Glomerular endothelial cell (primary cell): Measurements from ENCODE around the gene MORC1. TPM values are rescaled to one million over a fixed set of nuclear protein-coding genes. Genes with fewer than 3 reads are reported as not detected.
"Not testable (repeated sequence)": the region's sequence is repeated elsewhere in the genome, so short reads cannot be mapped to it uniquely, and the experiment has no call there.

Experiments used
- DNase-seq: peaks from one replicate; pipeline ENCODE4 v3.0.0-alpha.2; 2011; ENCODE audit warnings: low read depth, low spot score; ENCODE audit errors: extremely low read depth
- total RNA-seq: library from RNA; depleted of rRNA; stranded (reverse); fragments of >200 nt; gene quantifications from 2 replicates; pipeline ENCODE4 v1.2.3, GENCODE V29; 2015

MORC1 gene, protein sequence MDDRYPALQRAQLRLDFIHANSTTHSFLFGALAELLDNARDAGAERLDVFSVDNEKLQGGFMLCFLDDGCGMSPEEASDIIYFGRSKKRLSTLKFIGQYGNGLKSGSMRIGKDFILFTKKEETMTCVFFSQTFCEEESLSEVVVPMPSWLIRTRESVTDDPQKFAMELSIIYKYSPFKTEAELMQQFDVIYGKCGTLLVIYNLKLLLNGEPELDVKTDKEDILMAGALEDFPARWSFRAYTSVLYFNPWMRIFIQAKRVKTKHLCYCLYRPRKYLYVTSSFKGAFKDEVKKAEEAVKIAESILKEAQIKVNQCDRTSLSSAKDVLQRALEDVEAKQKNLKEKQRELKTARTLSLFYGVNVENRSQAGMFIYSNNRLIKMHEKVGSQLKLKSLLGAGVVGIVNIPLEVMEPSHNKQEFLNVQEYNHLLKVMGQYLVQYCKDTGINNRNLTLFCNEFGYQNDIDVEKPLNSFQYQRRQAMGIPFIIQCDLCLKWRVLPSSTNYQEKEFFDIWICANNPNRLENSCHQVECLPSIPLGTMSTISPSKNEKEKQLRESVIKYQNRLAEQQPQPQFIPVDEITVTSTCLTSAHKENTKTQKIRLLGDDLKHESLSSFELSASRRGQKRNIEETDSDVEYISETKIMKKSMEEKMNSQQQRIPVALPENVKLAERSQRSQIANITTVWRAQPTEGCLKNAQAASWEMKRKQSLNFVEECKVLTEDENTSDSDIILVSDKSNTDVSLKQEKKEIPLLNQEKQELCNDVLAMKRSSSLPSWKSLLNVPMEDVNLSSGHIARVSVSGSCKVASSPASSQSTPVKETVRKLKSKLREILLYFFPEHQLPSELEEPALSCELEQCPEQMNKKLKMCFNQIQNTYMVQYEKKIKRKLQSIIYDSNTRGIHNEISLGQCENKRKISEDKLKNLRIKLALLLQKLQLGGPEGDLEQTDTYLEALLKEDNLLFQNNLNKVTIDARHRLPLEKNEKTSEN
- not detected in 2 replicates for total RNA-seq

DNA sequence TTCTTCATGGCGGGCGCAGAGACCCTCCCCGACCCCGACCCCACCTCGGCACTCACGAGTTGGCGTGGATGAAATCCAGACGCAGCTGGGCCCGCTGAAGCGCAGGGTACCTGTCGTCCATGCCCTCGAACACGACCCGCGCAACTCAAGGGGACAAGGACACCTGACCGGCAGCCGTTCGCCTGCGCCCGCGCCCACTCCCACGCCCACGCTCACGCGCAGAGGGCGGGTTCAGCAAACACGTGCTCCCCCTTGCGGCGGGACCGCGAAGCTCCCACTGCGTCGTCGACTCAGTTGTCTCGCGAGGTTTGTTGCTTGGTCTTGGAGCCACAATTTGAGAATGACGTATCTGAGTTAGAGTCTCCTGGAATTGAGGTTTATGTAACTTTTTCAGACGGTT lies at the start of gene MORC1:
TSS of gene MORC1 (minus strand) at position 196 of the 400 bp plus-strand sequence. CDS start at position 121, 75 bp downstream.
- no peak for DNase-seq

DNA sequence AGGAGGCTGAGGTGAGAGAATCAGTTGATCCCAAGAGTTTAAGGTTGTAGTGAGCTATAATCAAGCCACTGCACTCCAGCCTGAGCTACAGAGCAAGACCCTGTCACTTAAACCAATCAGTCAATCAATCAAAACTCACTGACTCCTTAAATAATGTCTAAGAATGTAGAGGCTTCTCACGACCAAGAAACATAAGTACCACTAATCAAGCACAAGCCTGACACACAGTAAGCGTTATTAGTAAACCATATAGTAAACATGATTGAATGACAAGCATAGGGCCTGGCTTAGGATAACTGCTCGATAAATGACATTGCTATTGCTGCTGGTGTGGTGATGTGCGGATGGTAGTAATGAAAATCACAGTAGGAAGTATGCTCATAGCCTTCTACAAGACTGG lies 48.0 kb upstream of the MORC1 start:
- DNase-seq = no peak

DNA sequence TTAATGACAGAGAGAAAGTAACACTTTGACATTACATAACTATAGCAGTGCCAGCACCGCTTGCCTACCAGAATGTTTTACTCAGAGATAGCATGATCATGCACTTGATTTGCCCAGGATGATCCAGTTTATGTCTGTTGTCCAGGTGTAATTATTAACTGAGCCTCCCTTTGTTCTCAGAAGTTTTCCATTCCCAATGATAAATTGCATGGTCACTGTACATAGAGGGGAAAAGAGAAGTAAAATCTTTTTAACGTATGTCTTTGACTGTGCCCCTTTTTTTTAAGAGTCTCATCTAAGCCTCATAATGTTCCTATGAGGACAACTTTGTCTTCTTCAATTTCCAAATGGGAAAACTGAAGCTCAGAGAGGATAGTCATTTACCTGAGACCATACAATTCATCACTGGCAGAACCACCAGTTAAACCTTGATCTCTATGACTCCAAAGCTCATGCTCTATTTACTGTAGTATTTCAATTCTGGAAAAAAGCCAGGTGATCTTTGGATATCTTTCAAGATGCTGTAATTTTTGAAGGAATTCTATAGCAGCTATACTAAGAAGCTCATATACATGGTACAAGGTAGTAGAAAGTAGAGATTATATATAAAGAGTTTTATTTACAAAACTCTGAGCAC lies 43.7 kb upstream of the MORC1 start:
- DNase-seq = no peak

DNA sequence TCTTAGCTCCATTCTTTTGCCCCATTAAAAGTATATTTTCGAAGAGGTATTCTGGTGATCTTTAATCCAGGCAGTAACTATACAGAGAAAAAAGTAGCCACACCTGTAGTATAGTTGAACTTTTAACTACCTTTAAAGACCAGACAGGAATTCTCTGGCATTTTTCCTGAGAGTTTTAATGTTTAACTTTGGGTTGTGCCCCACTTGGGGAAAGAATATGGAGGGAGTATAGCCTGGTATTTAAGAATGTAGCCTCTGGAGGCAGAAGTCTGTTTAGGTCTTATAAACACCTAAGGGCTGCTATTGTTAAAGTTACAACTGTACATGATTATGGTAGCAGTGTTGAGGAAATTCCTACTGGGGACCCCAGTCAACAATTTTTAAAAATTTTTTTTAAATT lies 37.9 kb upstream of the MORC1 start:
- no peak for DNase-seq

DNA sequence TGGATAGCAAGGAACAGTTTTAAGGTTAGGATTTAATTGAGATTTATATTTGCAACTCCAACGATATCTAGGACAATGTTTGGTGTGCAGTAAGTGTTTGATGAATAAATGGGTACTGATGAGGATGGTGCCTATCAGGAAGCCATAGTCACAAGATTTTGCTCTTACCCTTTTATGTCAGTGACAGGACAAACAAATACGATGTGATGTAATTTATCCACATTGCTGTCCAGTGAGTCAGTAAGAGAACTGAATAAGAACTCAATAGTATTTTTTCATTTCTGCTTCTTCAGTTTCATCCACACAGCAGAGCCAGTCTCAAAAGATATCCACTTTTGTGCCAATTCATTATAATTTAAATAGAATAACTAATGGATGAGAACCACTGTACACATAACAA lies 37.0 kb upstream of the MORC1 start:
- DNase-seq = no peak

DNA sequence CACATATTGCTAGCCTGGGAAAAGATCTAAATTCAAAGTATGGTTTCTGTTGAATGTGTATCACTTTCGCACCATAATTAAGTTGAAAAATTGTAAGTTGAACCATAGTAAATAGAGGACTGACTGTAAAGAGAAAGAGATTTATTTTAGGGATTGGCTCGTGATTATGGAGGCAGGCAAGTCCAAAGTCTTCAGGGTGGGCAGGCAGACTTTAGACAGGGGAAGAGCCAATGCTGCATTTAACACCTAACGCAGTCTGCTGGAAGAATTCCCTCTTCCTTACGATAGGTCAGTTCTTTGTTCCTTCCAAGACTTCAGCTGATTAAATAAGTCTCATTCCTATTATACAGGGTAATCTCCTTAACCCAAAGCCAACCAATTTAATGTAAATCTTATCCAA lies 34.4 kb upstream of the MORC1 start:
- no peak for DNase-seq

DNA sequence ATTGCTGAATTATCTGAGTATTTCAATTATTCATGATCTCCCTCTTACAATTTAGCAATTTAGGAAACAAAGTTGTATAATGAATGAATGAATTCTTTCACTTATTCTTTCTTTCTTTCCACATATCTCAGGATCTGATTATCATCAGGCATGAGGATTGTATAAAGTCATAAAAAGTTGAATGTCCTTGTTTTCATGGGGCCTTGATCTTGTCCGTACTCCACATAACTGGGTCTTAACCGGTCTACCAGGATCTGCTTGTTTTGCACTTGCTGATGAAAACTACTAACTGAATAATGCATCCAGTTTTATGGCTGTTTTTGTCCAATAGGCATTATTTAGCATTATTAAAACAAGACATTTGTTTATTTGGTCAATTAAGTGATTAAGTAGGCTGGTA lies 31.1 kb upstream of the MORC1 start:
- no peak for DNase-seq

DNA sequence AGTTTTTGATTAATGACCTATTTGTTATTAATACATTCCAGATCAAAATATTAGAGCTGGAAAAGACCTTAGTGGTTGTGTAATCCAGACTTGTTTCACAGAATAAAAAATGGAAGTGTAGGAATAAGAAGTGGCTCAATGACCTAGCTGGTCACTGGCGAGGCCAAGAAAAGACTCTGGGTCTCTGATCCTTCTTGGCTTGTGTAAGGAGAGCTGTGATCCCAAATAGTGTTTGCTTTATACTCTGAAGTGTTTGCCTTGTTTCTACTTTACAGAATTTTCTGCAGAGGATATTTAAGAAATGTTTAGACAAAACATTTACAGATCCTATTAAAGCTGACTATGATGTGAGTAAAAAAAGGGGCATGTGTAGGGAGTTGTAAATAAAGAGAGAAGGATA lies 25.7 kb upstream of the MORC1 start:
- DNase-seq = no peak

DNA sequence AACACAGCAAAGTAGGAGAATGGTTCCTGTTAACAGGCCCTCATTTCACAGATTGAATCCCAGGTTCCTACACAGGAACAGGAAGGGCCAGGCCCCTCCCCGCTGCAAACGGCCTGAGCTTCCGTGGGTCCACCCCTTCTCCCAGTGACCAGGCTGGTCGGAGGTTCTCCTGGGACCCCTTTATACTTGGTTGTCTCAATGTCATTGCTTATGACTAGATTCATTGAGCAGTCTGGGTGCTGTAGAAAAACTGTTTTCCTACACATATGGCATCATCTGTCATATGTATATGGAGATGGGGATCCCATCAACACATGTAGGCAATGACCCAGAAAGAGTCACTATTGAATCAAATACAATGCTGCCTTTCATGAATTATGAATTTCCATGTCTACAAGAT lies 22.4 kb upstream of the MORC1 start:
- DNase-seq = no peak

DNA sequence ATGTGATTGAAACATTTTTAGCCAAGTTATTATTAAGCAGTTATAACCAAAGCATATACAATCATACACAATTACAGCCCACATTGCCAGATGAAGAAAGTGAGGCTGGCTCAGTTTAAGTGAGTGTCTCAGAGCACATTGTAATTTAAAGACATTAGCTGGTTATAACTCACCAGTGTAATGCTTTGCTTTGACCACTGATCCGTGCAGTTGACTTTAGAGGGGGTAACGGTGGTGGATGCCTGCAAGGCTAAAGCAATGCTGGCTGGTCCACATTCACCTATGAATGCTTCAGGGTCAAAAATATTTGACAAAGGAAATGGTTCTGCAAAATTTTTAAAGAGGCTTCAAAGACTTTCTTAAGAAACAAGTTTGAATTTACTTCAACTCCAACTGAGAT lies 19.8 kb upstream of the MORC1 start:
- no peak for DNase-seq

DNA sequence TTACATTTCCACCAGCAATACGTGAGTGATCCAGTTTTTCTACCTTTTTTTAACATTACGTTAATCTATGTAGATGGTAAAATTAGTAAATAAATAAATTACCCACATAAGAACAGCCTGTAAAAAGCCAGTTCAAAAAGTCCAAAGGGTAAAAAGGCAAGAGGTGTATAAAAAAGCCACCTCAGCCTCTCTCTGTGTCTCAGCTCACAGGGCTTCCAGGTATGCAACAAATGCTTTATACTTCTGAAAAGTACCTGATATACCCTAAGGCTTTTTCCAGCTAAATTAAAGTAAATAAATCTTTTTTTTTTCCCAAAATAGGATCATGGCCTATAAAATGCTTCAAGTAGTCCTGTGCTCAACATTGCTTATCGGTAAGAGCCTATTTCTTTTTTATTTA lies 18.6 kb upstream of the MORC1 start, which contains the start of gene C3orf85:
TSS of gene C3orf85 (plus strand) at position 197 of the 400 bp plus-strand sequence. CDS start at position 326, 129 bp downstream.
- no peak for DNase-seq

DNA sequence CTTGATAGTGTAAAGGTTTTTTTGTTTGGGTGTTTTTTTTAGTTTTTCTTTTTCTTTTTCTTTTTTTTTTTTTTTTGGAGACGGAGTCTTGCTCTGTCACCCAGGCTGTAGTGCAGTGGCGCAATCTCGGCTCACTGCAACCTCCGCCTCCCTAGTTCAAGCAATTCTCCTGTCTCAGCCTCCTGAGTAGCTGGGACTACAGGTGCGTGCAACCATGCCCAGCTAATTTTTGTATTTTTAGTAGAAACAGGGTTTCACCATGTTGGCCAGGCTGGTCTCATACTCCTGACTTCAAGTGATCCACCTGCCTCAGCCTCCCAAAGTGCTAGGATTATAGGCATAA lies 15.5 kb upstream of the MORC1 start:
- DNase-seq = not testable (repeated sequence)

DNA sequence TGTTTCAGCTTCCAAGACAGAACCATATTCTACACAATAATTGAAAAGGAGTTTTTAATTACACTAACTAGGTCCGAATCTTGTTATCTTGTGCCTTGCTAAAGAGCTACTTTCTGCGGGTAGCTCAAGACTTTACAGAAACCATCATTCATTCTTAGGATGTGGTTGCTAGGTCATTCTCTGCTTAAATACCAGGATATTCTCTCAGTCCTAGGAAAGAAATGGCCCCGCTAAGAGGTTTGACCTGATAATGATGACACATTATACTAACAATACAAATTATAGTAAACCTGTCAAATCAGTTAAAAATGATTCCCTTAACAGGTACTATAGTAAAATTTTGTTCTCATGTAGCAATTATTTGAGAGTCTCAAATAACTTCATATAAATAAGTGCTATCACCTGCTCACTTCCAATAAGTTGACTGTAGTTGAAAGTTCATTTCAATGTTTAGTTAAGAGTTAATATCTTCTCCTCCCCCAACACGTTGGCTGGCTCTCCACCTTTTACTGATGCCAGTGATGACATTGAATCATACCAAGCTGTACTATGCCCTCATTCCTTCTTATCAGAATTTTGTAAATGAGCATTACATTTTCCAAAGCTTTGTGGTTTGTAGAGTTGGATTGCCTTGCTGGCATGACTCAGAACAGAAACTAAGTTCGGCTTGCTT lies 15.0 kb upstream of the MORC1 start:
- DNase-seq = no peak

DNA sequence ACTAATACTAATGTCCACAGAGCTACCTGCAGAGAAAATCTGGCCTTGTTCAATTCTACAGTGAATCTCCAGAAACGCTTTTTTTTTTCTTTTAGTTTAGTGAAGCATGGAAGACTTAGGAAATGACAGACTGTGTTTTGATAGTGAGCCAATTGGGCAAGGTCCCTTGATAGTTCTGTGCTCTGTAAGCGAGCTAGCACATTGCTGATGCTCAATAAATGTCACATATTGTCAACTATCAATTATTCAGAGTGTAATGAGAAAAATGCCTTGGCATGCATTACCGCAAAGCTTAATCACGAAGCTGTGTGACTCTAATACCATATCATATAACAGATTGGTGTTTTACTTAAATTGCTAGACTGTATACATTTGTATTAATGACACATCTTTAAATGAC lies 13.3 kb upstream of the MORC1 start:
- no peak for DNase-seq

DNA sequence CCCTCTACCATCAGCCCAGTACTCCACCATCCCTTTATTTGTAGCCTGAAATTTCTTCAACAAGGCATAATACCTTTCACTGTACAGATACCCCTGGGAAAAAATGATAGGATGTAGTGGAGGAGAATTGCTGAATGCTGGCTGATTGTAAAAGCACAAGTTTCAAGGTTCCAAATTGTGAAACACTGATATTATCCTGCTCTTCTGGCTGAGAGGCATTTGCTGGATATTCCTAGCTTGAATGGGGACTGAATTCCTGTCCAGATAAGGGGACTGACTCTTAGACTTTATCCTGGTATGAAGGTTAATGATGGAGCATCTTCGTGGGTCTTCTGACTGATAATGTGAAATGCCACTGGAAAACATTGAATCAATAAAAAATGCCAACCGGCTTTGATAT lies 9.6 kb upstream of the MORC1 start:
- no peak for DNase-seq

DNA sequence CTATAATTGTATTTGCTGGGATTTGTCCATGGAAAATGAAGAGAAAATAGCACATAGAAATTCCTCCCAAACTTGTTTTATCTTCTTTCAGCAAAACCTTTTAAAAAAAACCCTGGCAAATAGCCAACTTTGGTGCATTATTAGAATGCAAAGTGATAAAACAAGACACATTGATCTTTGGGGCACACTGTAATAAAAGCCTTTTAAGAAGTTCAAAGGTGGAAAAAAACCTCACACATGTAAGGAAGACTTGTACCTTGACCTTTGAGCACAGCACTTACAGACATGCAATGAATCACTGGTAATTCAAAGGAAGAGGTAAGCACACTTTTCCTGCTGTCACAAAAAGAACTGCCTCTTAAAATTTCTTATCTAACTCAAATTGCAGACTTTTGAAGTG lies 8.0 kb upstream of the MORC1 start:
- DNase-seq = no peak

DNA sequence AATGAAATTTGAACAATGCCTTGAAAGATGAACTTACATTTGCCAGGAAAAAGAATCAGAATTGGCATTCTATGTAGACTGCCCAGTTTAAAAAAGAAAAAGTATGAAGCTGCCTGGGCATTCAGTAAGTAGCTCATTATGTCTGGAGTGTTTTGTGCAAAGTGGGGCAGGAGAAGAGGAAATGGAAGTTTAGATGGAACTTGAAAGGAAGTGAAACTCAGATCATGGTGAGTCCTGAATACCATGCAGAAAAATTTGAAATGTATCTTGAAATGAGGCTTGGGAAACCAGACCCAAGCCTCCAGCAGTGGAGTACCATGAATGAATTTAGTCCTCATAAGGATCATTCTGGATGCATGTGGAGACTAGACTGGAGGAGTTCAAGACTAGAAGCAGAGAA lies 4.8 kb upstream of the MORC1 start:
- DNase-seq = no peak

DNA sequence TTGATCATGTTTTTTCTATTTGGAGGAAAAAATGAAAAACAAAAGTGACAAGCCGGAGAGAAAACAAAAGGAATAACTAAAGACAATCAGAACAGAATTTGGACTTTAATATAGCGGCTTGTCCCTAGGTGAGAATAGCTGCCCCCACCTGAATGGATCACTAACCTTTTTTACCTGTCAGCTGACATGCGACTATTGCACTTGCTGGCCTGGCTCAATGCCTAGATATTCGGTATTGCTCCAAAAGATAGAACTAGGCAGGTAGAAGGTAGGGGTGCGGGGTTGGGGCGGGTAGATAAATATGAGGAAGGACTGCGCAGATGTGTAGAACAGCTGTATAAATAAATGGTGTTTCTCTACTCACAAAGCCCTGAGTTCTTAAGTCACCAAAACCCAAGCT lies 650 bp upstream of the MORC1 start:
- no peak for DNase-seq

DNA sequence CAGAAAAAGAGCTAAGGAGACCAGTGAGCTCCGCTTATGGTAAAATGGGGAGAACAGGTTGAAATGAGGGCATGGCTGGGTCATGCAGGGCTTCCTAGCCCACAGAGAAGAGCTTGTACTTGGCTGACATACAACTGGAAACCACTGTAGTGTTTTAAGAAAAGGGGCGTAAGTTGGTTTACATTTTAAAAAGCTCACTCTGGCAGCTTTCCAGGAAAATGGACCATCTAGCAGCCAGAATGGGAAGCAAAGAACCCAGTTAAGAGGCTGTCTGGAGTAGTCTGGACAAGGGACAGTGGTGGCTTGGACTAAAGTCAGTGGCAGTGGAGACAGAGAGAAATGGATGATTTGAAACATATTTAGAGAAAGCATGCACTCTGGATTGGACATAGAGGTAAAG lies 1.9 kb downstream of the MORC1 start:
- no peak for DNase-seq

DNA sequence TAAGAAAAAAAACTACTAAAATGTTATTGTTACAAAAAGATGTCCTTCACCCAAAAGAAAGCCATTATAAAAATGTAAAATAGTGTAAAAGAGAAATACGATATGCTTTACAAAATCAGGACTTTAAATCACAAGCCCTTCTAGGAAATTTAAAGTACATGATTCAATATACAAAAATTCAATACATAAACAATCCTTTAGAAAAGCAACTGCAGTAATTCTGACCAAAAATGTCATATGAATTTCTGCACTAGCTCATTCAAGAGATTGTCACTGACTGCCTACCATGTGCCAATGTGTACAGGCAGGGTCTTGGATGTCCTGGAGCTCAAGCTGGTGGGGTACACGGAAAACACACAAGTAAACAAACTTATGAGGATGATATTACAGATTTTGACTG lies 2.5 kb downstream of the MORC1 start:
- DNase-seq = no peak

DNA sequence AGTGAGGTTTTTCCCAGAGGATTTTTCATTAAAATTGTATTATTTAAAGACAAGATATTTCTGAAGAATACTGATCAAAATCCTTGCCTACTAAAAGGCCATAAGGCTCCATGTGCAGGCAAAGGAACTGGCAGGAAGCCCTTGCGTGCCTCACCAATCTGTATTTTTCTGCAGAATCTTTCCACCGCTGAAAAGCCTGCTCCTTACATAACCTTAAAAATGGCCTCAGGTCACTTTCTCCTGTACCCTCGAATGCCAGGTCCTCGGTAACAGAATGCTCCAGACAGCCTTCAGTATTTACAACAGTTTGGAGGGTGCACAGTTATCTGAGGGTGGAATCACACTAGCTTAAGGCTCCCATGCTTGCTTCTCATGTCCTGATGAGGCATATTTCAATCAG lies 3.2 kb downstream of the MORC1 start:
- no peak for DNase-seq
